DND-41 (cell line): Measurements from ENCODE around the gene AGAP1.

Experiments used
- CTCF ChIP-seq: IDR thresholded peaks from 2 replicates; pipeline ENCODE4 v1.5.1; 2012; ENCODE audit warnings: borderline replicate concordance, low read length, moderate library complexity, mild to moderate bottlenecking; ENCODE audit not compliant: poor library complexity, severe bottlenecking; ENCODE audit errors: extremely low read depth
- EZH2 ChIP-seq: IDR thresholded peaks from 3 replicates; pipeline ENCODE4 v1.6.1; 2012; ENCODE audit warnings: borderline replicate concordance, low read depth, mild to moderate bottlenecking, moderate library complexity, low read length, inconsistent platforms; ENCODE audit not compliant: severe bottlenecking

- TF ChIP-seq CTCF (no peak), EZH2 (no peak)
Observed at GRCh38 chr2:235952714-235953113, 458.9 kb downstream of the AGAP1 start.
